Pancreas (tissue), 10 donors: ENCODE measurements around the gene ADAMTS6. TPM values are rescaled to one million over a fixed set of nuclear protein-coding genes. Genes with fewer than 3 reads are reported as not detected.

Source experiments
- ATAC-seq, 4 donors: fragments of 200-7000 bp; cut with Tn5 transposase; one replicate each; pipeline versions ENCODE4 v1.8.0 to v1.9.1; 2020; ENCODE audit warnings: mild to moderate bottlenecking in 4 of 4, moderate library complexity in 4 of 4
- DNase-seq, 6 donors: peaks; one replicate each; pipeline ENCODE4 v3.0.0-alpha.2; 2020
- FAIRE-seq: peaks from 2 replicates; lab custom pipeline; 2012; peaks lifted over from hg19 to GRCh38; lab: Jason Lieb, UNC
- H3K27ac ChIP-seq, 4 donors: fragments of 200-600 bp; sonication (generic); 1 replicate in 3 of 4; 2 replicates in 1 of 4; pipeline versions ENCODE4 v1.5.0 to v1.8.0; 2020
- H3K27me3 ChIP-seq, 4 donors: fragments of 200-600 bp; one replicate each; pipeline ENCODE4 v1.8.0; 2021
- H3K36me3 ChIP-seq, 3 donors: fragments of 200-600 bp; sonication (generic) in 1 of 3; one replicate each; pipeline versions ENCODE4 v1.5.0 to v1.8.0; 2020 to 2021
- H3K4me1 ChIP-seq, 3 donors: fragments of 200-600 bp; one replicate each; pipeline ENCODE4 v1.8.0; 2021
- H3K4me3 ChIP-seq, 4 donors: fragments of 200-600 bp; sonication (generic) in 2 of 4; one replicate each; pipeline versions ENCODE4 v1.5.0 to v1.8.0; 2020 to 2021
- H3K9me3 ChIP-seq, 4 donors: fragments of 200-600 bp; one replicate each; pipeline ENCODE4 v1.8.0; 2021
- WGBS, 2 donors: extraction: QIAGEN DNeasy Blood & Tissue Kit; methylation state at CpG; one replicate each; pipeline ENCODE4 v1.1.7; 2013; 5-methylcytosine and 5-hydroxymethylcytosine counted together
- intact Hi-C, 3 donors: fragments of 100-400 bp; cut with DNase I; formaldehyde crosslinking; loops; one replicate each; pipeline versions ENCODE4 v1.11.1 to v1.14.2; 2022
- polyA plus RNA-seq, 2 donors: library from polyadenylated mRNA; stranded (reverse); fragments of 200-250 nt; gene quantifications; one replicate each; pipeline ENCODE4 v1.2.3, GENCODE V29; 2013
- total RNA-seq, 6 donors: library from RNA; stranded (reverse); fragmentation: NEBNext Ultra II Directional in 4 of 6; extraction: Animal tissue kit (Norgen Biotek cat#: 25700) in 4 of 6; gene quantifications; one replicate each; pipeline versions ENCODE4 v1.2.1 to v1.2.4, GENCODE V29; 2021 to 2023
- TF ChIP-seq, protein P1 (sequence below), 4 donors: fragments of 200-600 bp; sonication (generic) in 3 of 4; IDR thresholded peaks; one replicate each; pipeline versions ENCODE4 v1.5.0 to v1.8.0; 2021; ENCODE audit warnings: antibody characterized with exemption in 4 of 4
- donor health status: healthy with polysubstance abuse.
- donor health status: DM: no; HTN: no; CAD: no; lungs with moderate emphysema.
- donor health status: DM: no; HTN: no; CAD: no.
- donor health status: control.
- donor health status: control.
- donor health status: Bipolar disorder and iron deficiency.
- donor health status: DM: yes; HTN: yes; CAD: no.
- donor health status: DM: no; HTN: no; CAD: no.
- donor health status: DM: no; HTN: no; CAD: no.
- donor health status: DM: yes; HTN: yes; CAD: no.

Gene ADAMTS6
- total and polyA plus RNA-seq, 8 donors = 0.14 to 0.70 (median 0.30) TPM

DNA sequence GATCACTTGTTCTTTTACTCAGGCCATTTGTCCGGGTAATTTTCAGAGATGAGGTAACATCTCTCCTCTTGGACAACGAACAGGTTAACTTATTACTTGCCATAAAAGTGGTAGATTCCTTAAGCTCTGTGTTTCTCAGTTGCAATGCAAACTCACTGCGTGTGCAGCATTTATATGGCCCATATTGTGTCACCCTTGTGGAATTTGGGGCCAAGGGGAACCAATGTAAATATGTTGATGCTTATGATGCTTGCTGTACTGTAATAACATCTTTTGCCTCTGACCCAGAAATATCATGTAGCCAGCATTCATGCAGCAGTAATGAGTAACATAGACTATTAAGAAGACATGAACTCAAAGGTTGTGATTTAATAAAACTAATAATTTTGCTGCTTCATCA, 175.8 kb downstream of the ADAMTS6 start:
- no peaks in the 10 kb centered on the region for H3K27me3 ChIP-seq
- no peak for DNase-seq
- no peak for ATAC-seq
- no peak overlapping the region for H3K4me3 ChIP-seq
- no peaks in the 10 kb centered on the region for H3K9me3 ChIP-seq
- no peaks in the 10 kb centered on the region for H3K36me3 ChIP-seq
- FAIRE-seq = no peak
- intact Hi-C loops = no loop called here
- H3K4me1 ChIP-seq = no peaks in the 10 kb centered on the region
- 47 to 62% methylated on average over 3 of the region's 3 CpGs for WGBS, 2 donors
- no peak overlapping the region for H3K27ac ChIP-seq
- TF ChIP-seq, protein P1, sequence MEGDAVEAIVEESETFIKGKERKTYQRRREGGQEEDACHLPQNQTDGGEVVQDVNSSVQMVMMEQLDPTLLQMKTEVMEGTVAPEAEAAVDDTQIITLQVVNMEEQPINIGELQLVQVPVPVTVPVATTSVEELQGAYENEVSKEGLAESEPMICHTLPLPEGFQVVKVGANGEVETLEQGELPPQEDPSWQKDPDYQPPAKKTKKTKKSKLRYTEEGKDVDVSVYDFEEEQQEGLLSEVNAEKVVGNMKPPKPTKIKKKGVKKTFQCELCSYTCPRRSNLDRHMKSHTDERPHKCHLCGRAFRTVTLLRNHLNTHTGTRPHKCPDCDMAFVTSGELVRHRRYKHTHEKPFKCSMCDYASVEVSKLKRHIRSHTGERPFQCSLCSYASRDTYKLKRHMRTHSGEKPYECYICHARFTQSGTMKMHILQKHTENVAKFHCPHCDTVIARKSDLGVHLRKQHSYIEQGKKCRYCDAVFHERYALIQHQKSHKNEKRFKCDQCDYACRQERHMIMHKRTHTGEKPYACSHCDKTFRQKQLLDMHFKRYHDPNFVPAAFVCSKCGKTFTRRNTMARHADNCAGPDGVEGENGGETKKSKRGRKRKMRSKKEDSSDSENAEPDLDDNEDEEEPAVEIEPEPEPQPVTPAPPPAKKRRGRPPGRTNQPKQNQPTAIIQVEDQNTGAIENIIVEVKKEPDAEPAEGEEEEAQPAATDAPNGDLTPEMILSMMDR (IDR thresholded peaks at IDR 0.05) = no peak

GRCh38 chr5:65299861-65300260, 181.9 kb downstream of the ADAMTS6 start:
- ATAC-seq (no peak), DNase-seq (no peak), FAIRE-seq (no peak)
- TF ChIP-seq, protein P1 (IDR thresholded peaks at IDR 0.05) = no peak
- WGBS, 2 donors = 79 to 80% methylated on average over 3 of the region's 3 CpGs
- Histone ChIP-seq H3K4me3 (no peak overlapping the region), H3K4me1 (no peaks in the 10 kb centered on the region), H3K36me3 (no peaks in the 10 kb centered on the region), H3K27ac (no peak overlapping the region), H3K9me3 (no peaks in the 10 kb centered on the region), H3K27me3 (peaks cover 0 to 3% (median 0%) of the 10 kb centered on the region in 4 donors)
- intact Hi-C loops = no loop called here

GRCh38 chr5:65296067-65296466, 185.7 kb downstream of the ADAMTS6 start:
- intact Hi-C loops = no loop called here
- FAIRE-seq (no peak), ATAC-seq (no peak), DNase-seq (no peak)
- H3K27me3 ChIP-seq = peaks cover 0 to 3% (median 0%) of the 10 kb centered on the region in 4 donors
- H3K36me3 ChIP-seq = no peaks in the 10 kb centered on the region
- no peaks in the 10 kb centered on the region for H3K9me3 ChIP-seq
- no peak overlapping the region for H3K4me3 ChIP-seq
- TF ChIP-seq, protein P1 (IDR thresholded peaks at IDR 0.05) = no peak
- H3K27ac ChIP-seq = no peak overlapping the region
- 75 to 91% methylated on average over 1 of the region's 1 CpG for WGBS, 2 donors
- no peaks in the 10 kb centered on the region for H3K4me1 ChIP-seq

- Histone ChIP-seq H3K27ac (no peak overlapping the region), H3K36me3 (no peaks in the 10 kb centered on the region), H3K27me3 (no peaks in the 10 kb centered on the region), H3K4me1 (no peaks in the 10 kb centered on the region), H3K4me3 (no peak overlapping the region), H3K9me3 (no peaks in the 10 kb centered on the region)
- intact Hi-C loops = no loop called here
- DNase-seq (no peak), FAIRE-seq (no peak), ATAC-seq (no peak)
- TF ChIP-seq, protein P1 (IDR thresholded peaks at IDR 0.05) = no peak
Observed at GRCh38 chr5:65292196-65292595, 189.5 kb downstream of the ADAMTS6 start.

- Histone ChIP-seq H3K27ac (no peak overlapping the region), H3K36me3 (no peaks in the 10 kb centered on the region), H3K9me3 (no peaks in the 10 kb centered on the region), H3K4me3 (no peak overlapping the region), H3K27me3 (no peaks in the 10 kb centered on the region), H3K4me1 (no peaks in the 10 kb centered on the region)
- intact Hi-C loops = no loop called here
- WGBS, 2 donors = 67 to 75% methylated on average over 1 of the region's 1 CpG
- DNase-seq (no peak), FAIRE-seq (no peak), ATAC-seq (no peak)
- TF ChIP-seq, protein P1 (IDR thresholded peaks at IDR 0.05) = no peak
Observed at GRCh38 chr5:65290677-65291076, 191.0 kb downstream of the ADAMTS6 start.
